ELR (cell line): ENCODE data around the gene ZGPAT.

Experiments used
- DNase-seq: peaks from one replicate; pipeline ENCODE4 v3.0.0-alpha.2; 2015; ENCODE audit warnings: low read depth

Gene ZGPAT

GRCh38 chr20:63692436-63693082 is 15.3 kb upstream of the ZGPAT start:
- no peak for DNase-seq

DNA sequence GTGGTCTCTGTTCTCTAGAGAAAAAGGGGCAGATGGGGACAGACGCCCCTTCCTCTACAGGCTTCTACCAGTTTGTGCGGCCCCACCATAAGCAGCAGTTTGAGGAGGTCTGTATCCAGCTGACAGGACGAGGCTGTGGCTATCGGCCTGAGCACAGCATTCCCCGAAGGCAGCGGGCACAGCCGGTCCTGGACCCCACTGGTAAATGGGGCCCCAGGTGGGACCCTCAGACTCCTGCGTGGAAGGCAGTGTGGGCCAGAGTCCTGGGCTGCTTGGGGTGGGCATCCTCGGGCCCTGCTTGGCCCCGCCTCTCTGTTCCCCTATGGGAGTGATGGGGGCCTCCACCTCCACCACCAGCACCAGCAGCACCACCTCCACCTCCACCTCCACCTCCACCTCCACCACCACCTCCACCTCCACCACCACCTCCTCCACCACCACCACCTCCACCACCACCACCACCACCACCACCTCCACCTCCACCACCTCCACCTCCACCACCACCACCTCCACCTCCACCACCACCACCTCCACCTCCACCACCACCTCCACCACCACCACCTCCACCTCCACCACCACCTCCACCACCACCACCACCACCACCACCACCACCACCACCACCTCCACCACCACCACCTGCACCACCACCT is 14.6 kb upstream of the ZGPAT start:
- DNase-seq: no peak

DNA sequence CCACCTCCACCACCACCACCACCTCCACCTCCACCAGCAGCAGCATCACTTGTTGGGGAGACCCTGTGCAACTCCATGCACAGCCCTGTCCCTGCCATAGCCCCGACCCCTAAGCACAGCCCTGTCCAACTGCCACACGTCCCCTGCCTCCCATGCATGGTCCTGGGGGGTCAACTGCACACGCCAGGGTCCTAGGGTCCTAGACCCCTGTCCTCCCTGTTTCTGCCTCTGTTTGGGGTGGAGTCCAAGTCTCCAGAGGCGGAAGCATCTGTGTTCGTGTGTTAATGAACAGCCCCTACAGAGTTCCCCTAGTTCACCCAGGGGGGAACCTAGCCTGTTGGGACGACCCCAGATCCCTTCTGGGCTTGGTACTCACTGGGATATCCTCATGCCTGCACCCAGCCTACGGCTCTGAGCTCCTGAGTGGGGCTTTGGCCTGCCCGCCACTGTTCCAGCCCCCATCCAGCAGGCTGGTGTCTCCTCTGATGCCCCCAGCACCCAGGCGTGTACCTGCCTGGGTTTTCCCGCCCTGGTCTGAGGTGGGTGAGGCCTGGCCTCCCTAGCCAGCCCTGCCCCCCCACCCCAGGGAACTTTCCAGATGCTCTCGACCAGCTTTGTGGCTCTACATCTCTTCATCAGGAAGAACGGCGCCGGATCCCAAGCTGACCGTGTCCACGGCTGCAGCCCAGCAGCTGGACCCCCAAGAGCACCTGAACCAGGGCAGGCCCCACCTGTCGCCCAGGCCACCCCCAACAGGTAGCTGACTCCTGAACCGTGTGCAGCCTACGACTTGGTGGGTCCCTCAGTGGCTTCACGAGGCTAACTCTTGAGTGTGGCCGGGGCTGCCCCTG is 13.9 kb upstream of the ZGPAT start:
- no peak for DNase-seq

DNA sequence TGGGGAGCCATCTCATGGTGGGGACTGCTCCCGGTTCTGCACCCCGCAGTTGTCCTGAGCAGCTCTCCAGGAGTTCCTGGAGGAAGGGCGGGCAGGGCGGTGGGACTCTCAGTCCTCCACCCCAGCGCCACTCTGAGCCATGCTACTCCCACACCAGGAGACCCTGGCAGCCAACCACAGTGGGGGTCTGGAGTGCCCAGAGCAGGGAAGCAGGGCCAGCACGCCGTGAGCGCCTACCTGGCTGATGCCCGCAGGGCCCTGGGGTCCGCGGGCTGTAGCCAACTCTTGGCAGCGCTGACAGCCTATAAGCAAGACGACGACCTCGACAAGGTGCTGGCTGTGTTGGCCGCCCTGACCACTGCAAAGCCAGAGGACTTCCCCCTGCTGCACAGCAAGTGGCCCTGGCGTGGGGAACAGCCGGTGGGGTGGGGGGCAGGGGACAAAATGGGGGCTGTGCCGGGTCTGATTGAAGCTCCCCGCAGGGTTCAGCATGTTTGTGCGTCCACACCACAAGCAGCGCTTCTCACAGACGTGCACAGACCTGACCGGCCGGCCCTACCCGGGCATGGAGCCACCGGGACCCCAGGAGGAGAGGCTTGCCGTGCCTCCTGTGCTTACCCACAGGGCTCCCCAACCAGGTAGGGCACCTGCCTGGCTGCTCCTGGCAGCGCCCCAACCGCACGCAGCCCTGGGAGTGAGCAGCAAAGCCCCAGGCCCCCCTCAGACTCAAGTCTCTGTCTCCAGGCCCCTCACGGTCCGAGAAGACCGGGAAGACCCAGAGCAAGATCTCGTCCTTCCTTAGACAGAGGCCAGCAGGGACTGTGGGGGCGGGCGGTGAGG is 13.0 kb upstream of the ZGPAT start:
- no peak for DNase-seq

GRCh38 chr20:63695424-63696305 is 12.2 kb upstream of the ZGPAT start:
- no peak for DNase-seq

- DNase-seq: no peak
Observed at GRCh38 chr20:63696306-63696627, 11.6 kb upstream of the ZGPAT start.

- DNase-seq: no peak
Observed at GRCh38 chr20:63696628-63697356, 11.0 kb upstream of the ZGPAT start, which contains the start of gene TNFRSF6B. Gene TNFRSF6B (plus strand): TSS chr20:63696652. CDS start chr20:63696768, 116 bp downstream.

DNA sequence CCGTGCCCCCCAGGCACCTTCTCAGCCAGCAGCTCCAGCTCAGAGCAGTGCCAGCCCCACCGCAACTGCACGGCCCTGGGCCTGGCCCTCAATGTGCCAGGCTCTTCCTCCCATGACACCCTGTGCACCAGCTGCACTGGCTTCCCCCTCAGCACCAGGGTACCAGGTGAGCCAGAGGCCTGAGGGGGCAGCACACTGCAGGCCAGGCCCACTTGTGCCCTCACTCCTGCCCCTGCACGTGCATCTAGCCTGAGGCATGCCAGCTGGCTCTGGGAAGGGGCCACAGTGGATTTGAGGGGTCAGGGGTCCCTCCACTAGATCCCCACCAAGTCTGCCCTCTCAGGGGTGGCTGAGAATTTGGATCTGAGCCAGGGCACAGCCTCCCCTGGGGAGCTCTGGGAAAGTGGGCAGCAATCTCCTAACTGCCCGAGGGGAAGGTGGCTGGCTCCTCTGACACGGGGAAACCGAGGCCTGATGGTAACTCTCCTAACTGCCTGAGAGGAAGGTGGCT is 10.4 kb upstream of the ZGPAT start:
- no peak for DNase-seq

- DNase-seq: no peak
Observed at GRCh38 chr20:63697868-63698545, 9.8 kb upstream of the ZGPAT start.

GRCh38 chr20:63698739-63699465 is 8.9 kb upstream of the ZGPAT start:
- DNase-seq: peak; percentile 96

- DNase-seq: no peak
Observed at GRCh38 chr20:63699466-63700198, 8.2 kb upstream of the ZGPAT start.

- no peak for DNase-seq
Observed at GRCh38 chr20:63700199-63701050, 7.4 kb upstream of the ZGPAT start.

GRCh38 chr20:63701051-63701328 is 6.8 kb upstream of the ZGPAT start:
- DNase-seq: no peak

DNA sequence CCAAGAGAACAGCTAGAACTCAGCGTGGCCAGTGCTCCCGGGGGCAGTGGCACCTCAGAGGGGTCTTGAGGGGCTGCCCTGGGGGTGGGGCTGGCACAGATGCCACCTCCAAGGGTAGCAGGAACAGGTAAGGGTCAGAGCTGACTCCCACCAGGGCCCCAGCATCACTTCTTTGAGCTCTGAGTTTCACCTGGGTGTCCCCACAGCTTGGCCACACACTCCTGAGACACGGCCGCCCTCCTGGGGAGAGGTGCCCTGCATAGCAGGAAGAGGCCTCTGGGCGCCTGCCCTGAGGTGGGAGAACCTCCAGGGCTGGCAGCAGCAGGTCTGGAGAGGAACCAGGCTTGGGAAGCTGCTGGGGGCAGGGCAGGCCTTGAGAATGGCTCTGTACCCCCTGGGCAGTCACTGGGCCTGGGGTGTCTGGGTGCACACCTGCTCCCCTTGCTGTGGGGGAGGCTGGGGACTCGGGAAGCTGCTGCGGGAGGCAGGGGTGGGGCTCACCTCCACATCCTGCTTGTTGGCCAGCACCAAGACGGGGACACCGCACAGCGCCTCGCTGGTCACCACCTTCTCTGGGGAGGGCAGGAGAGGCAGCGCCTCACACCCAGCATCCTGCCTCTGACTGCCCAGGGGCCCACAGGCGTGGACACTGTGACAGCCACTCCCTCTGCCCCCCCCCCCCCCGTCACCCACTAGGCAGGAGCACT is 6.4 kb upstream of the ZGPAT start:
- DNase-seq: no peak

DNA sequence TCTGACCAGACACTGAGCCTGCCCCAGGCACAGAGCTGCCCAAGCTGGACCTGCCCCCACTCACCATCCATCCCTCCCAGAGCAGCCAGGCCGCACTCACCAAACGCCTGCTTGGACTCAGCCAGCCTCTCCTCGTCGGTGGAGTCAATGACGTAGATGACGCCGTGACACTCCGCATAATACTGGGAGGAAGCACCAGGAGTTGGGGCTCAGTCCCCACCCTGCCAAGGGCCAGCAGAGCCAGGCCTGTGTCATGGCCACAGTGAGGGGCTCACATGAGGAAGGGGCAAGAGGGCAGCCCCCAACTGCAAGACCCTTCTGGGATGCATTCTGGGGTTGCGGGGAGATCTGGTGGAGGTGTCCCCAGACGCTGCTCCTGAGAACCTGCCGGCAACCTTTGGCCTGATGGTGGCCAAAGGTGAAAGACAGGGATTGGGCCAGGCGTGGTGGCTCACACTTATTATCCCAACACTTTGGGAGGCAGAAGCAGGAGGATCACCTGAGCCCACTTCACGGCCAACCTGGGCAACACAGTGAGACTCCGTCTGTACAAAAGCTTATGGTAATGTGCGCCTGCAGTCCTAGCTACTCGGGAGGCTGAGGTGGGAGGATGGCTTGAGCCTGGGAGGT is 5.7 kb upstream of the ZGPAT start:
- no peak for DNase-seq

DNA sequence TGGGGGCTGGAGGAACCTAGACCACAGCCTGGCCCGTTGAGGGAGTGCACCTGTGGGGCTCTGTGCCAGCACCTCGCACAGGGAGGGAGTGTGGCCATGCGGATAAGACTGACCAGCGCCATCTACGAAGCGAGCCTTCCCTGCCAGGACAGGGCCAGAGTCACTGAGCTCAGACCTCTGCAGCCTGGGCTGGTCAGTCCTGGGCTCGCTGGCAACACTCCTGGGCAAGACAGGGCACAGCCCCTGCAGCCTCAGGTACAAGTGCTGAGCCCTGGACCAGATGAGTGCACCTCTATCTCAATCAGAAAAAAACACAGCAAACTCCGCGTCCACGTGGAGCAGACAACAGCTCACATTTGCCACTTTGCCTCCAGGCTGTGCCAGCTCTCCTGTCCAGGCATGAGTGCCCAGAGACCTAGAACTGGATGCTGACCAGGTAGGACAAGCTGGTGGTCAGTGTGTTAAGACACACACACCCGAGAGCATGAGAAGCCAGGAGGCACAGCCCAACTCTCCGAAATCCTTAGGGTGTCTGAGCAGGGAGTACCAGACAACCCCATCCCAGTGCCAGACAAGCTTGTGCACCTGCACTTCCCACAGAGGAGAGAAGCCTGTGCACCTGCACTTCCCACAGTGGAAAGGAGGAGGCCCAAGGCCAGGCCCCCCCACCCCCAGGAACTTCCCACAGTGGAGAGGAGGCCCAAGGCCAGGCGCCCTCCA is 4.9 kb upstream of the ZGPAT start:
- no peak for DNase-seq
